Neural cell (in vitro differentiated cells): ENCODE results near the gene NMU. TPM values are rescaled to one million over a fixed set of nuclear protein-coding genes. Genes with fewer than 3 reads are reported as not detected.

Source experiments
- H2AFZ ChIP-seq: fragments of 200-600, 300-800 bp; sonication (generic), shearing (Covaris generic); 2 replicates; pipeline ENCODE4 v1.6.0; 2014; ENCODE audit warnings: low read depth, mild to moderate bottlenecking, antibody characterized with exemption, low read length, moderate library complexity
- H3F3A ChIP-seq: fragments of 200-600 bp; shearing (Covaris generic); 2 replicates; pipeline ENCODE4 v1.6.1; 2016; ENCODE audit warnings: mild to moderate bottlenecking, moderate library complexity, mixed read lengths, antibody characterized with exemption, low read length; ENCODE audit not compliant: insufficient read depth, poor library complexity, severe bottlenecking
- H3K27ac ChIP-seq: fragments of 200-600, 300-800 bp; sonication (generic), shearing (Covaris generic); 2 replicates; pipeline ENCODE4 v1.5.1; 2014; ENCODE audit warnings: mild to moderate bottlenecking, low read length, moderate library complexity
- H3K27me3 ChIP-seq: fragments of 300-800, 200-600 bp; sonication (generic), shearing (Covaris generic); 2 replicates; pipeline ENCODE4 v1.6.0; 2014; ENCODE audit warnings: mild to moderate bottlenecking, low read depth, low read length, moderate library complexity; ENCODE audit not compliant: insufficient read depth
- H3K36me3 ChIP-seq: fragments of 300-800, 200-600 bp; sonication (generic), shearing (Covaris generic); 2 replicates; pipeline ENCODE4 v1.5.1; 2014; ENCODE audit warnings: mild to moderate bottlenecking, antibody characterized with exemption, low read length, moderate library complexity; ENCODE audit not compliant: insufficient read depth
- H3K4me2 ChIP-seq: fragments of 300-800, 200-600 bp; sonication (generic), shearing (Covaris generic); 2 replicates; pipeline ENCODE4 v1.6.0; 2014; ENCODE audit warnings: mild to moderate bottlenecking, low read length
- H3K4me3 ChIP-seq: fragments of 300-800, 200-600 bp; sonication (generic), shearing (Covaris generic); 2 replicates; pipeline ENCODE4 v1.5.1; 2014; ENCODE audit warnings: mild to moderate bottlenecking, low read length, moderate library complexity
- H3K79me2 ChIP-seq: fragments of 200-600 bp; shearing (Covaris generic); replicated peaks from 2 replicates; pipeline ENCODE4 v1.6.0; 2014; ENCODE audit warnings: mild to moderate bottlenecking, low read length, moderate library complexity; ENCODE audit not compliant: insufficient read depth
- H3K9ac ChIP-seq: fragments of 300-800, 200-600 bp; sonication (generic), shearing (Covaris generic); 2 replicates; pipeline ENCODE4 v1.6.1; 2016; ENCODE audit warnings: mild to moderate bottlenecking, low read length, mixed read lengths
- H3K9me2 ChIP-seq: fragments of 200-600 bp; shearing (Covaris generic); 2 replicates; pipeline ENCODE4 v1.6.1; 2016; ENCODE audit warnings: mild to moderate bottlenecking, low read length, mixed read lengths; ENCODE audit not compliant: insufficient read depth
- H3K9me3 ChIP-seq: fragments of 200-600, 300-800 bp; sonication (generic), shearing (Covaris generic); 2 replicates; pipeline ENCODE4 v1.6.1; 2016; ENCODE audit warnings: mild to moderate bottlenecking, mixed run types, low read length, moderate library complexity, mixed read lengths
- H4K20me1 ChIP-seq: fragments of 200-600 bp; shearing (Covaris generic); 2 replicates; pipeline ENCODE4 v1.6.1; 2016; ENCODE audit warnings: mild to moderate bottlenecking, mixed run types; ENCODE audit not compliant: insufficient read depth
- CTCF ChIP-seq: fragments of 450-650 bp; IDR thresholded peaks from 2 replicates; pipeline ENCODE4 v1.5.1; 2014; ENCODE audit warnings: antibody characterized with exemption, mild to moderate bottlenecking, moderate library complexity; ENCODE audit not compliant: poor library complexity, severe bottlenecking
- EP300 ChIP-seq: fragments of 450-650 bp; conservative IDR thresholded peaks from 2 replicates; pipeline ENCODE4 v1.6.1; 2014; ENCODE audit warnings: antibody characterized with exemption, mild to moderate bottlenecking, moderate library complexity; ENCODE audit not compliant: poor library complexity, severe bottlenecking
- EZH2 ChIP-seq: fragments of 200-600, 300-800 bp; shearing (Covaris generic), sonication (generic); IDR thresholded peaks from 2 replicates; pipeline ENCODE4 v1.6.1; 2014; ENCODE audit warnings: antibody characterized with exemption, low read length, borderline replicate concordance, mild to moderate bottlenecking; ENCODE audit not compliant: insufficient read depth, poor library complexity, severe bottlenecking
- MXI1 ChIP-seq: fragments of 450-650 bp; conservative IDR thresholded peaks from 2 replicates; pipeline ENCODE4 v1.6.1; 2014; ENCODE audit warnings: antibody characterized with exemption, mild to moderate bottlenecking; ENCODE audit not compliant: poor library complexity, severe bottlenecking
- POLR2AphosphoS5 ChIP-seq: IDR thresholded peaks from 2 replicates; pipeline ENCODE4 v1.6.1; 2012
- RAD21 ChIP-seq: fragments of 450-650 bp; conservative IDR thresholded peaks from 2 replicates; pipeline ENCODE4 v1.6.1; 2014; ENCODE audit warnings: antibody characterized with exemption, mild to moderate bottlenecking, moderate library complexity
- REST ChIP-seq: IDR thresholded peaks from 2 replicates; pipeline ENCODE4 v1.6.1; 2012; ENCODE audit warnings: borderline replicate concordance
- SMC3 ChIP-seq: fragments of 450-650 bp; conservative IDR thresholded peaks from 2 replicates; pipeline ENCODE4 v1.6.1; 2014; ENCODE audit warnings: antibody characterized with exemption, mild to moderate bottlenecking, moderate library complexity; ENCODE audit not compliant: poor library complexity
- TAF1 ChIP-seq: IDR thresholded peaks from 2 replicates; pipeline ENCODE4 v1.6.1; 2012; ENCODE audit warnings: low read depth
- polyA plus RNA-seq: library from polyadenylated mRNA; depleted of rRNA; stranded (reverse); fragments of >200 nt; gene quantifications from 2 replicates; pipeline ENCODE4 v1.2.3, GENCODE V29; 2014

The NMU gene
- polyA plus RNA-seq, 1 donor from 2014 or later: 47.2 TPM

GRCh38 chr4:55612341-55612740 lies 23.8 kb downstream of the NMU start:
- H3K4me3 ChIP-seq: no peak overlapping the region
- H3K36me3 ChIP-seq: no peaks in the 10 kb centered on the region
- H2AFZ ChIP-seq: no peak overlapping the region
- no peaks in the 10 kb centered on the region for H3F3A ChIP-seq
- no peak overlapping the region for H3K27ac ChIP-seq
- no peak for TF ChIP-seq RAD21
- no peak for TF ChIP-seq POLR2AphosphoS5
- no peak for TF ChIP-seq TAF1
- no peak for TF ChIP-seq REST
- no peak for TF ChIP-seq EP300
- TF ChIP-seq SMC3: no peak
- TF ChIP-seq EZH2: no peak
- no peak for TF ChIP-seq MXI1
- no peak for TF ChIP-seq CTCF
- no peaks in the 10 kb centered on the region for H3K27me3 ChIP-seq
- H3K9me2 ChIP-seq: no peaks in the 10 kb centered on the region
- H3K4me2 ChIP-seq: no peak overlapping the region
- H4K20me1 ChIP-seq: no peaks in the 10 kb centered on the region
- no peak overlapping the region for H3K9ac ChIP-seq
- no peaks in the 10 kb centered on the region for H3K9me3 ChIP-seq
- H3K79me2 ChIP-seq: no peaks in the 10 kb centered on the region

- Histone ChIP-seq H3K36me3 (no peaks in the 10 kb centered on the region), H3K4me3 (no peak overlapping the region), H3K27me3 (no peaks in the 10 kb centered on the region), H4K20me1 (no peaks in the 10 kb centered on the region), H2AFZ (no peak overlapping the region), H3K9me2 (no peaks in the 10 kb centered on the region), H3K4me2 (no peak overlapping the region), H3K79me2 (no peaks in the 10 kb centered on the region), H3K9ac (no peak overlapping the region), H3K27ac (no peak overlapping the region), H3F3A (no peaks in the 10 kb centered on the region), H3K9me3 (no peaks in the 10 kb centered on the region)
- TF ChIP-seq MXI1 (no peak), REST (no peak), CTCF (no peak), EP300 (no peak), SMC3 (no peak), TAF1 (no peak), RAD21 (no peak), EZH2 (no peak), POLR2AphosphoS5 (no peak)
These were observed 24.6 kb downstream of the NMU start for GRCh38 chr4:55611358-55612059.
